GM12878 (cell line): ENCODE data around the gene HERPUD1. TPM values are rescaled to one million over a fixed set of nuclear protein-coding genes. Genes with fewer than 3 reads are reported as not detected.

Experiments
- FOXM1 ChIP-seq: IDR thresholded peaks from 2 replicates; pipeline ENCODE4 v1.6.1; 2012; ENCODE audit warnings: low read depth, mild to moderate bottlenecking, inconsistent platforms, low read length, moderate library complexity
- KDM1A ChIP-seq: fragments of 200-600 bp; sonication (generic); IDR thresholded peaks from 2 replicates; pipeline ENCODE4 v1.6.1; 2016; ENCODE audit warnings: borderline replicate concordance
- PRDM15 ChIP-seq: fragments of 450-650 bp; formaldehyde crosslinking; IDR thresholded peaks from 2 replicates; pipeline ENCODE4 v1.4.0; 2020; ENCODE audit warnings: mild to moderate bottlenecking, moderate library complexity
- SMC3 ChIP-seq: IDR thresholded peaks from 2 replicates; pipeline ENCODE4 v1.6.1; 2011; ENCODE audit warnings: low read length, improper control_type of control experiment, borderline replicate concordance
- TCF12 ChIP-seq: IDR thresholded peaks from 2 replicates; pipeline ENCODE4 v1.6.1; 2011; ENCODE audit warnings: low read depth, mild to moderate bottlenecking, low read length
- YY1 ChIP-seq: IDR thresholded peaks from 2 replicates; pipeline ENCODE4 v1.6.1; 2011; ENCODE audit warnings: low read depth, mild to moderate bottlenecking, low read length
- ZNF622 ChIP-seq: fragments of 450-650 bp; IDR thresholded peaks from 2 replicates; pipeline ENCODE4 v1.6.1; 2017; ENCODE audit warnings: mild to moderate bottlenecking, inconsistent platforms
- polyA plus RNA-seq, 11 experiments: library from polyadenylated mRNA; depleted of rRNA in 4 of 11; unstranded in 6 of 11; stranded (reverse) in 5 of 11; fragments of >200 nt; fragmentation: Nextera tagmentation in 4 of 11; fragmentation: Illumina TruSeq in 1 of 11; extraction: Ambion mirVana in 4 of 11; extraction: Trizol in 1 of 11; gene quantifications; 1 replicate in 1 of 11; 2 replicates in 10 of 11; pipeline versions ENCODE4 v1.2.1 to v1.2.3, GENCODE V29; 2011 to 2016; ENCODE audit warnings: inconsistent platforms in 2 of 11, missing spikeins in 2 of 11, low read depth in 1 of 11
- total RNA-seq, 4 experiments: library from RNA; depleted of rRNA in 3 of 4; stranded (reverse); fragments of >200 nt in 3 of 4; fragmentation: Illumina TruSeq in 1 of 4; extraction: Trizol in 1 of 4; gene quantifications; 2 replicates each; pipeline versions ENCODE4 v1.2.1 to v1.2.3, GENCODE V29; 2013 to 2021

The HERPUD1 gene
- total and polyA plus RNA-seq, 10 of the 15 experiments (the other 5 are each of a cell fraction or from before 2014, with no cell fraction given): 32.6 to 212 (median 122) TPM

GRCh38 chr16:56915336-56916119 lies 16.4 kb upstream of the HERPUD1 start (continued):
- TF ChIP-seq PRDM15 (CRISPR knock-in tag): no peak
- no peak for TF ChIP-seq FOXM1
- no peak for TF ChIP-seq TCF12
- TF ChIP-seq ZNF622: no peak
- no peak for TF ChIP-seq YY1
- no peak for TF ChIP-seq SMC3
- TF ChIP-seq KDM1A: no peak
